ENCODE data around the gene TMEM259. TPM values are rescaled to one million over a fixed set of nuclear protein-coding genes. Genes with fewer than 3 reads are reported as not detected.

TMEM259 gene
- total and polyA plus RNA-seq, 2 of the 13 experiments (the other 11 are each of a cell fraction or from before 2014, with no cell fraction given): 64.7 to 164 TPM

DNA sequence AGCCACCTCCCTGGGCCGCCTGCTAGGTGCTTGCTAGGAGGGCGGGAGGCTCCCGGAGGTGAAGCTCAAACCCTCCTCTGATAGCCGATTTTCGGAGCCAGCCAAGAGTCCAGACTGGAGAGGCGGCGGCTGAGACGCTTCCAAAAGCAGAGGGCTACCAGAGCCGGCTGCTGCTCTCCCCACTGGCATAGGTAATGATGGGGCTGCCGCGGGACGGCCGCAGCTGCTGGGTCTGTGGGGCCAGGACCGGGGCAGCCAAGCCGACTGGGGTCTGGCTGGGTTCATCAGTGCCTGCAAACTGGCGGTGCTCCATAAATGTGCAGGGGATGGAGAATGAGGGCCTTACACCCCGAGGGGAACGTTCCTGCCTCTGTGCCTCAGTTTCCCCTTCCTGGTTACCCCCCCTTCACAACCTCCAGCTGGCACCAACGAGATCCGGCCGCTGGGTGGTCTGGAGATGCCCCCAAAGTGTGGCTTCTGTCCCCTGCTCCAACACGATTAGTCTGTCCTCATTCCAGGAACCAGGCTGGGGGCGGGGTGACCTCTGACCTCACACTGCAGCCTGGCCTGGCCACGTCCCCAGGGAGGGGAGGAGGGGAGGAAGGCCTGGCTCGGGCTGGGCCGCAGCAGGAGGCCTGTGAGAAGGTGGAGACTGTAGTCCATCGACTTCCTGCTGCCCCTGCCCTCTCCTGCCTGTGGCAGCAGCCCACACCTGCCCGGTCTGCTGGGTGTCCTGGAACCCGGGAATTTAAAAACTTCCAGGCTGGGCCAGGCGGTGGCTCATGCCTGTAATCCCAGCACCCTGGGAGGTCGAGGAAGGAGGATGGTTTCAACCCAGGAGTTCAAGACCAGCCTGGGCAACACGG is 40.6 kb downstream of the TMEM259 start (continued):
- TF ChIP-seq STAT6 (CRISPR knock-in tag; IDR thresholded peaks at IDR 0.05; ENCODE audit: borderline replicate concordance) (no peak), NAIF1 (CRISPR knock-in tag; IDR thresholded peaks at IDR 0.05; ENCODE audit: borderline replicate concordance) (no peak), ZNF567 (CRISPR knock-in tag; IDR thresholded peaks at IDR 0.05; ENCODE audit: borderline replicate concordance) (no peak), ZNF468 (CRISPR knock-in tag; IDR thresholded peaks at IDR 0.05) (no peak), EHMT2 (IDR thresholded peaks at IDR 0.05; ENCODE audit: borderline replicate concordance, low read depth, low read length) (no peak), BCLAF1 (IDR thresholded peaks at IDR 0.05) (no peak), POGZ (CRISPR knock-in tag; IDR thresholded peaks at IDR 0.05) (0 out of 2 replicates have a peak, but pooled peaks have one; percentile 30), ZNF326 (CRISPR knock-in tag; IDR thresholded peaks at IDR 0.05; ENCODE audit: borderline replicate concordance) (no peak), POLR2AphosphoS2 (IDR thresholded peaks at IDR 0.05; ENCODE audit: low read depth, low read length) (no peak), ARID2 (CRISPR knock-in tag; IDR thresholded peaks at IDR 0.05; ENCODE audit: borderline replicate concordance) (peak; percentile 29; the same call in 1 of the 2 replicates), MYC (CRISPR knock-in tag; IDR thresholded peaks at IDR 0.05; ENCODE audit: borderline replicate concordance) (peak; percentile 92), FOXK2 (IDR thresholded peaks at IDR 0.05) (no peak), ERF (CRISPR knock-in tag; IDR thresholded peaks at IDR 0.05) (peak; percentile 85), ZNF354B (CRISPR knock-in tag; IDR thresholded peaks at IDR 0.05) (no peak), NR2F2 (IDR thresholded peaks at IDR 0.05; ENCODE audit: borderline replicate concordance, low read depth) (peak; percentile 96)
- TF ChIP-seq, protein P1, sequence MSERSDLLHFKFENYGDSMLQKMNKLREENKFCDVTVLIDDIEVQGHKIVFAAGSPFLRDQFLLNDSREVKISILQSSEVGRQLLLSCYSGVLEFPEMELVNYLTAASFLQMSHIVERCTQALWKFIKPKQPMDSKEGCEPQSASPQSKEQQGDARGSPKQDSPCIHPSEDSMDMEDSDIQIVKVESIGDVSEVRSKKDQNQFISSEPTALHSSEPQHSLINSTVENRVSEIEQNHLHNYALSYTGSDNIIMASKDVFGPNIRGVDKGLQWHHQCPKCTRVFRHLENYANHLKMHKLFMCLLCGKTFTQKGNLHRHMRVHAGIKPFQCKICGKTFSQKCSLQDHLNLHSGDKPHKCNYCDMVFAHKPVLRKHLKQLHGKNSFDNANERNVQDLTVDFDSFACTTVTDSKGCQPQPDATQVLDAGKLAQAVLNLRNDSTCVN (CRISPR knock-in tag; IDR thresholded peaks at IDR 0.05; ENCODE audit: borderline replicate concordance): no peak
- TF ChIP-seq, protein P2, sequence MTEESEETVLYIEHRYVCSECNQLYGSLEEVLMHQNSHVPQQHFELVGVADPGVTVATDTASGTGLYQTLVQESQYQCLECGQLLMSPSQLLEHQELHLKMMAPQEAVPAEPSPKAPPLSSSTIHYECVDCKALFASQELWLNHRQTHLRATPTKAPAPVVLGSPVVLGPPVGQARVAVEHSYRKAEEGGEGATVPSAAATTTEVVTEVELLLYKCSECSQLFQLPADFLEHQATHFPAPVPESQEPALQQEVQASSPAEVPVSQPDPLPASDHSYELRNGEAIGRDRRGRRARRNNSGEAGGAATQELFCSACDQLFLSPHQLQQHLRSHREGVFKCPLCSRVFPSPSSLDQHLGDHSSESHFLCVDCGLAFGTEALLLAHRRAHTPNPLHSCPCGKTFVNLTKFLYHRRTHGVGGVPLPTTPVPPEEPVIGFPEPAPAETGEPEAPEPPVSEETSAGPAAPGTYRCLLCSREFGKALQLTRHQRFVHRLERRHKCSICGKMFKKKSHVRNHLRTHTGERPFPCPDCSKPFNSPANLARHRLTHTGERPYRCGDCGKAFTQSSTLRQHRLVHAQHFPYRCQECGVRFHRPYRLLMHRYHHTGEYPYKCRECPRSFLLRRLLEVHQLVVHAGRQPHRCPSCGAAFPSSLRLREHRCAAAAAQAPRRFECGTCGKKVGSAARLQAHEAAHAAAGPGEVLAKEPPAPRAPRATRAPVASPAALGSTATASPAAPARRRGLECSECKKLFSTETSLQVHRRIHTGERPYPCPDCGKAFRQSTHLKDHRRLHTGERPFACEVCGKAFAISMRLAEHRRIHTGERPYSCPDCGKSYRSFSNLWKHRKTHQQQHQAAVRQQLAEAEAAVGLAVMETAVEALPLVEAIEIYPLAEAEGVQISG (CRISPR knock-in tag; IDR thresholded peaks at IDR 0.05): peak; percentile 89
- TF ChIP-seq, protein P3, sequence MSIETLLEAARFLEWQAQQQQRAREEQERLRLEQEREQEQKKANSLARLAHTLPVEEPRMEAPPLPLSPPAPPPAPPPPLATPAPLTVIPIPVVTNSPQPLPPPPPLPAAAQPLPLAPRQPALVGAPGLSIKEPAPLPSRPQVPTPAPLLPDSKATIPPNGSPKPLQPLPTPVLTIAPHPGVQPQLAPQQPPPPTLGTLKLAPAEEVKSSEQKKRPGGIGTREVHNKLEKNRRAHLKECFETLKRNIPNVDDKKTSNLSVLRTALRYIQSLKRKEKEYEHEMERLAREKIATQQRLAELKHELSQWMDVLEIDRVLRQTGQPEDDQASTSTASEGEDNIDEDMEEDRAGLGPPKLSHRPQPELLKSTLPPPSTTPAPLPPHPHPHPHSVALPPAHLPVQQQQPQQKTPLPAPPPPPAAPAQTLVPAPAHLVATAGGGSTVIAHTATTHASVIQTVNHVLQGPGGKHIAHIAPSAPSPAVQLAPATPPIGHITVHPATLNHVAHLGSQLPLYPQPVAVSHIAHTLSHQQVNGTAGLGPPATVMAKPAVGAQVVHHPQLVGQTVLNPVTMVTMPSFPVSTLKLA (IDR thresholded peaks at IDR 0.05): no peak

All from HepG2 (cell line).